Stimulated activated CD4-positive, alpha-beta T cell treated with anti-CD3 and anti-CD28 coated beads, Interleukin-15, amount 100 ng/mL, for 48 hours (primary cell): Measurements from ENCODE around the gene STK32B.

Experiments used
- DNase-seq, 2 donors: peaks; one replicate each; pipeline ENCODE4 v3.0.0-alpha.2; 2020; ENCODE audit warnings: low read depth in 2 of 2

The STK32B gene

GRCh38 chr4:5125321-5125720 is 74.0 kb downstream of the STK32B start:
- DNase-seq = no peak

- no peak for DNase-seq
Measured at GRCh38 chr4:5126231-5126630, 75.0 kb downstream of the STK32B start.

GRCh38 chr4:5126857-5127256 is 75.6 kb downstream of the STK32B start:
- no peak for DNase-seq

GRCh38 chr4:5127556-5127955 is 76.3 kb downstream of the STK32B start:
- no peak for DNase-seq

GRCh38 chr4:5128569-5128968 is 77.3 kb downstream of the STK32B start:
- no peak for DNase-seq

GRCh38 chr4:5133201-5133600 is 81.9 kb downstream of the STK32B start:
- no peak for DNase-seq

- no peak for DNase-seq
Measured at GRCh38 chr4:5133933-5134594, 82.8 kb downstream of the STK32B start.

GRCh38 chr4:5134620-5135019 is 83.3 kb downstream of the STK32B start:
- DNase-seq = no peak

- DNase-seq = no peak
Measured at GRCh38 chr4:5137226-5137625, 85.9 kb downstream of the STK32B start.

- no peak for DNase-seq
Measured at GRCh38 chr4:5137927-5138326, 86.6 kb downstream of the STK32B start.

- DNase-seq = no peak
Measured at GRCh38 chr4:5138389-5138788, 87.1 kb downstream of the STK32B start.

GRCh38 chr4:5139141-5139540 is 87.9 kb downstream of the STK32B start:
- no peak for DNase-seq

- DNase-seq = no peak
Measured at GRCh38 chr4:5141802-5142201, 90.5 kb downstream of the STK32B start.

- DNase-seq = no peak
Measured at GRCh38 chr4:5142726-5143125, 91.4 kb downstream of the STK32B start.

GRCh38 chr4:5143306-5143861 is 92.1 kb downstream of the STK32B start:
- no peak for DNase-seq

GRCh38 chr4:5143940-5144339 is 92.7 kb downstream of the STK32B start:
- no peak for DNase-seq

GRCh38 chr4:5144384-5144783 is 93.1 kb downstream of the STK32B start:
- no peak for DNase-seq

GRCh38 chr4:5146248-5146647 is 95.0 kb downstream of the STK32B start:
- DNase-seq = no peak

- no peak for DNase-seq
Measured at GRCh38 chr4:5152521-5152920, 101.2 kb downstream of the STK32B start.

- no peak for DNase-seq
Measured at GRCh38 chr4:5156682-5157081, 105.4 kb downstream of the STK32B start.

- DNase-seq = no peak
Measured at GRCh38 chr4:5157791-5158770, 106.8 kb downstream of the STK32B start.

GRCh38 chr4:5158825-5159224 is 107.5 kb downstream of the STK32B start:
- DNase-seq = no peak

GRCh38 chr4:5160668-5161067 is 109.4 kb downstream of the STK32B start:
- DNase-seq = no peak
